ENCODE measurements around the gene MTUS2. TPM values are rescaled to one million over a fixed set of nuclear protein-coding genes. Genes with fewer than 3 reads are reported as not detected.

MTUS2 gene
- total and polyA plus RNA-seq, 10 of the 15 experiments (the other 5 are each of a cell fraction or from before 2014, with no cell fraction given), result under 0.01 to 0.05 (median 0.02) TPM; not detected in 6

DNA sequence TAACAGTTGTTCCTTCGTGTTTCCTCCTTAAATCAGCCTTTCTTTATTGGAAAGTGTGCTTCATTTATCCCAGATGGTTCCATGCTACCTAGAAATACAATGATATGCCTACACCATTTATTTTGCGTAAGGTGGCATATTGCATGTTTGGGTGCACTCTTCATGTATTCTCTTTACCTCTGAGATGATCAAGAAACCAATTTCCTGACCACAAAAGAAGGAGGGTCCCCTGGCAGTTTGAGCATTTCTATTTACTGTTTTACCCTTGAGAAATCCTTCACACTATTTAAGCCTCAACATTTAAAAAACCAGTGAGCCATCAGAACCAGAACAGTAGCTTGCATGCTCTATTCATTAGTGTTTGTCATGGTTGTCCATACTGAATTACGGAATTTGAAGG, 354.0 kb downstream of the MTUS2 start:
- FAIRE-seq (no peak), ATAC-seq (no peak), DNase-seq (ENCODE audit: low read depth, low spot score) (no peak)
- 18% methylated on average over 3 of the region's 3 CpGs for WGBS (ENCODE audit: insufficient coverage, insufficient replicate concordance, low lambda C conversion rate, missing lambda C conversion rate)
- H3K27me3 ChIP-seq (replicated peaks in 1 of 2; ENCODE audit: control insufficient read depth in 2 of 2, insufficient read depth in 2 of 2, low read length in 1 of 2), result no peaks in the 10 kb centered on the region
- H3K27ac ChIP-seq (ENCODE audit: control insufficient read depth, insufficient read depth), result no peak overlapping the region
- H3K79me2 ChIP-seq (ENCODE audit: control insufficient read depth, insufficient read depth, low read length), result no peaks in the 10 kb centered on the region
- no peak overlapping the region for H3K9ac ChIP-seq (ENCODE audit: control insufficient read depth, insufficient read depth, low read length)
- no peak for TF ChIP-seq TARDBP (IDR thresholded peaks at IDR 0.05; ENCODE audit: borderline replicate concordance)
- no peak for TF ChIP-seq ZZZ3 (IDR thresholded peaks at IDR 0.05; ENCODE audit: control insufficient read depth, insufficient read length, low read depth)
- no peak for TF ChIP-seq FOXM1 (IDR thresholded peaks at IDR 0.05; ENCODE audit: low read depth, low read length)
- H2AFZ ChIP-seq (ENCODE audit: control insufficient read depth, low read depth, low read length), result no peak overlapping the region
- H3K4me3 ChIP-seq, result no peak overlapping the region
- no peaks in the 10 kb centered on the region for H3K9me3 ChIP-seq (replicated peaks; ENCODE audit: control insufficient read depth, insufficient read depth, low read length)
- no peak overlapping the region for H3K4me2 ChIP-seq (ENCODE audit: control insufficient read depth, insufficient read depth)
- H3K4me1 ChIP-seq (ENCODE audit: control insufficient read depth, insufficient read depth, low read length), result no peaks in the 10 kb centered on the region
- BruUV-seq (replicated peaks), result no TSS peak
- ChIA-PET CTCF (no interaction called here), POLR2A (no interaction called here), SMC1A (ENCODE audit: uncharacterized antibody, unreplicated experiment) (no interaction called here), RAD21 (ENCODE audit: unreplicated experiment) (no interaction called here)
- in situ Hi-C loops (cut with MboI), result no loop called here
- H3K36me3 ChIP-seq (ENCODE audit: control insufficient read depth in 2 of 2, insufficient read depth in 2 of 2, low read length in 1 of 2), result no peaks in the 10 kb centered on the region
- intact Hi-C loops (cut with micrococcal nuclease; ENCODE audit: unreplicated experiment), result no loop called here
- H4K20me1 ChIP-seq (ENCODE audit: control insufficient read depth, insufficient read depth), result no peaks in the 10 kb centered on the region

DNA sequence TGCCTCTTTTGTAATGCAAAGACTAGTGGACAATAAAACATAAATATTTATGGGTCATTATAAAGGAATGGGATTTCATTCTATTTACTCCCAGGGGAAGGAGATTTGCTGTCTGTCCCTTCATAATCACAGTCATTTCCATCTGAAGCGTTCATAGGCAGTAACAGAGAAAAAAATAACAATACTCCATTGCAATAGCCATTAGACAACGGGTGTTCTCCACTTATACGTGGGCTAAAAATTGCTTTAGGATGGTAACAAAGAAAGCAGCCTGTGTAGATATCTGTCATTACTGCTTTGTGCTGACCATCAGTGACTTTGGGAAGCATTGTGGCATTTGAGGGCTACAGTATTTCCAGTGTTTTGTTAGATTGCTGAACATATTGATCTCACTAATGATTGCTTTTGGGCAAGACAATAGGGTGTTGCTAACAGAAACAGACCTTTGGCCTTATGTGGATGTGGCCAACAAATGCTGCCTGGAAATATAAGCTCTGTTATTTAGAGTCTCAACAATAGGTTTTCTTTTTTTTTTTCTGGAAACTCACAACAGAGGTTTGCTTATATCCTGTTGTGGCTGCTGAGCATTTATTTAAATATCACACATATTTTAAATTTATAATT, 355.2 kb downstream of the MTUS2 start:
- SMC1A ChIA-PET (ENCODE audit: uncharacterized antibody, unreplicated experiment), result no interaction called here
- FAIRE-seq, result no peak
- intact Hi-C loops (cut with micrococcal nuclease; ENCODE audit: unreplicated experiment), result no loop called here
- TF ChIP-seq TARDBP (IDR thresholded peaks at IDR 0.05; ENCODE audit: borderline replicate concordance), result no peak
- no peak for TF ChIP-seq HDAC6 (IDR thresholded peaks at IDR 0.05; ENCODE audit: unreplicated experiment)
- no peak for TF ChIP-seq EZH2 (IDR thresholded peaks at IDR 0.05; ENCODE audit: borderline replicate concordance, control insufficient read depth, low read depth, low read length)
- TF ChIP-seq MYB (IDR thresholded peaks at IDR 0.05; ENCODE audit: borderline replicate concordance, low read depth, low read length), result no peak
- TF ChIP-seq JUND (IDR thresholded peaks at IDR 0.05; ENCODE audit: low read depth, low read length), result no peak
- TF ChIP-seq, protein P1, sequence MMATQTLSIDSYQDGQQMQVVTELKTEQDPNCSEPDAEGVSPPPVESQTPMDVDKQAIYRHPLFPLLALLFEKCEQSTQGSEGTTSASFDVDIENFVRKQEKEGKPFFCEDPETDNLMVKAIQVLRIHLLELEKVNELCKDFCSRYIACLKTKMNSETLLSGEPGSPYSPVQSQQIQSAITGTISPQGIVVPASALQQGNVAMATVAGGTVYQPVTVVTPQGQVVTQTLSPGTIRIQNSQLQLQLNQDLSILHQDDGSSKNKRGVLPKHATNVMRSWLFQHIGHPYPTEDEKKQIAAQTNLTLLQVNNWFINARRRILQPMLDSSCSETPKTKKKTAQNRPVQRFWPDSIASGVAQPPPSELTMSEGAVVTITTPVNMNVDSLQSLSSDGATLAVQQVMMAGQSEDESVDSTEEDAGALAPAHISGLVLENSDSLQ (IDR thresholded peaks at IDR 0.05), result no peak
- TF ChIP-seq YBX1 (IDR thresholded peaks at IDR 0.05), result no peak
- TF ChIP-seq MEF2B (IDR thresholded peaks at IDR 0.05; ENCODE audit: partially characterized antibody, poor library complexity, severe bottlenecking), result no peak
- TF ChIP-seq ZNF24 (IDR thresholded peaks at IDR 0.05), result no peak
- TF ChIP-seq BCL11A (IDR thresholded peaks at IDR 0.05; ENCODE audit: low read depth, low read length), result no peak
- no peak for TF ChIP-seq POLR2AphosphoS2 (IDR thresholded peaks at IDR 0.05; ENCODE audit: low read depth, low read length)
- TF ChIP-seq, protein P2, sequence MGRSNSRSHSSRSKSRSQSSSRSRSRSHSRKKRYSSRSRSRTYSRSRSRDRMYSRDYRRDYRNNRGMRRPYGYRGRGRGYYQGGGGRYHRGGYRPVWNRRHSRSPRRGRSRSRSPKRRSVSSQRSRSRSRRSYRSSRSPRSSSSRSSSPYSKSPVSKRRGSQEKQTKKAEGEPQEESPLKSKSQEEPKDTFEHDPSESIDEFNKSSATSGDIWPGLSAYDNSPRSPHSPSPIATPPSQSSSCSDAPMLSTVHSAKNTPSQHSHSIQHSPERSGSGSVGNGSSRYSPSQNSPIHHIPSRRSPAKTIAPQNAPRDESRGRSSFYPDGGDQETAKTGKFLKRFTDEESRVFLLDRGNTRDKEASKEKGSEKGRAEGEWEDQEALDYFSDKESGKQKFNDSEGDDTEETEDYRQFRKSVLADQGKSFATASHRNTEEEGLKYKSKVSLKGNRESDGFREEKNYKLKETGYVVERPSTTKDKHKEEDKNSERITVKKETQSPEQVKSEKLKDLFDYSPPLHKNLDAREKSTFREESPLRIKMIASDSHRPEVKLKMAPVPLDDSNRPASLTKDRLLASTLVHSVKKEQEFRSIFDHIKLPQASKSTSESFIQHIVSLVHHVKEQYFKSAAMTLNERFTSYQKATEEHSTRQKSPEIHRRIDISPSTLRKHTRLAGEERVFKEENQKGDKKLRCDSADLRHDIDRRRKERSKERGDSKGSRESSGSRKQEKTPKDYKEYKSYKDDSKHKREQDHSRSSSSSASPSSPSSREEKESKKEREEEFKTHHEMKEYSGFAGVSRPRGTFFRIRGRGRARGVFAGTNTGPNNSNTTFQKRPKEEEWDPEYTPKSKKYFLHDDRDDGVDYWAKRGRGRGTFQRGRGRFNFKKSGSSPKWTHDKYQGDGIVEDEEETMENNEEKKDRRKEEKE (IDR thresholded peaks at IDR 0.05), result no peak
- TF ChIP-seq IKZF1 (conservative IDR thresholded peaks at IDR 0.05), result no peak

More for the DNA sequence above, 355.2 kb downstream of the MTUS2 start:
- no peaks in the 10 kb centered on the region for H4K20me1 ChIP-seq (ENCODE audit: control insufficient read depth, insufficient read depth)
- POLR2A ChIA-PET, result no interaction called here
- H3K27me3 ChIP-seq (replicated peaks in 1 of 2; ENCODE audit: control insufficient read depth in 2 of 2, insufficient read depth in 2 of 2, low read length in 1 of 2), result no peaks in the 10 kb centered on the region
- ATAC-seq (no peak), DNase-seq (ENCODE audit: low read depth, low spot score) (no peak)
- no peaks in the 10 kb centered on the region for H3K4me1 ChIP-seq (ENCODE audit: control insufficient read depth, insufficient read depth, low read length)
- H3K27ac ChIP-seq (ENCODE audit: control insufficient read depth, insufficient read depth), result no peak overlapping the region
- no peak overlapping the region for H2AFZ ChIP-seq (ENCODE audit: control insufficient read depth, low read depth, low read length)
- no peaks in the 10 kb centered on the region for H3K36me3 ChIP-seq (ENCODE audit: control insufficient read depth in 2 of 2, insufficient read depth in 2 of 2, low read length in 1 of 2)
- no peaks in the 10 kb centered on the region for H3K79me2 ChIP-seq (ENCODE audit: control insufficient read depth, insufficient read depth, low read length)
- no peak overlapping the region for H3K9ac ChIP-seq (ENCODE audit: control insufficient read depth, insufficient read depth, low read length)
- no peaks in the 10 kb centered on the region; the same call in 2 of the 3 replicates for H3K9me3 ChIP-seq (replicated peaks; ENCODE audit: control insufficient read depth, insufficient read depth, low read length)
- RAD21 ChIA-PET (ENCODE audit: unreplicated experiment), result no interaction called here
- no TSS peak for BruUV-seq (replicated peaks)
- in situ Hi-C loops (cut with MboI), result no loop called here
- CTCF ChIA-PET, result no interaction called here
- 6% methylated on average over 3 of the region's 3 CpGs for WGBS (ENCODE audit: insufficient coverage, insufficient replicate concordance, low lambda C conversion rate, missing lambda C conversion rate)
- H3K4me2 ChIP-seq (ENCODE audit: control insufficient read depth, insufficient read depth), result no peak overlapping the region
- no peak overlapping the region for H3K4me3 ChIP-seq
